Tibial nerve (tissue), 4 donors: ENCODE data around the gene CPNE4. TPM values are rescaled to one million over a fixed set of nuclear protein-coding genes. Genes with fewer than 3 reads are reported as not detected.

ENCODE experiments used
- DNase-seq, 2 donors: peaks; one replicate each; pipeline ENCODE4 v3.0.0-alpha.2; 2019; ENCODE audit warnings: low spot score in 2 of 2
- H3K27ac ChIP-seq, 4 donors: fragments of 200-600 bp; sonication (generic) in 3 of 4; one replicate each; pipeline ENCODE4 v1.5.1; 2017 to 2019; ENCODE audit warnings: mild to moderate bottlenecking in 1 of 4
- H3K27me3 ChIP-seq, 2 donors: fragments of 200-600 bp; sonication (generic) in 1 of 2; one replicate each; pipeline versions ENCODE4 v1.5.1 to v1.6.0; 2017 to 2019
- H3K36me3 ChIP-seq, 3 donors: fragments of 200-600 bp; sonication (generic); one replicate each; pipeline ENCODE4 v1.5.1; 2018 to 2019
- H3K4me1 ChIP-seq, 4 donors: fragments of 200-600 bp; sonication (generic) in 3 of 4; one replicate each; pipeline ENCODE4 v1.5.1; 2017 to 2019
- H3K4me3 ChIP-seq, 4 donors: fragments of 200-600 bp; sonication (generic) in 3 of 4; one replicate each; pipeline ENCODE4 v1.5.1; 2017 to 2019; ENCODE audit warnings: mild to moderate bottlenecking in 1 of 4, moderate library complexity in 1 of 4
- H3K9me3 ChIP-seq, 4 donors: fragments of 200-600 bp; sonication (generic) in 3 of 4; one replicate each; pipeline ENCODE4 v1.5.1; 2017 to 2019
- EP300 ChIP-seq, 2 donors: sonication (generic); formaldehyde crosslinking; IDR thresholded peaks; one replicate each; pipeline ENCODE4 v1.6.1; 2017; ENCODE audit warnings: antibody characterized with exemption in 2 of 2, mild to moderate bottlenecking in 1 of 2
- POLR2A ChIP-seq, 2 donors: fragments of 450-650 bp; IDR thresholded peaks; one replicate each; pipeline ENCODE4 v1.6.1; 2017; ENCODE audit warnings: antibody characterized with exemption in 2 of 2, mild to moderate bottlenecking in 2 of 2, moderate library complexity in 2 of 2
- WGBS, 2 donors: methylation state at CpG; one replicate each; pipeline ENCODE4 v1.1.5; 2018; 5-methylcytosine and 5-hydroxymethylcytosine counted together
- total RNA-seq, 4 donors: library from RNA; depleted of rRNA; stranded (reverse); fragments of >200 nt; gene quantifications; one replicate each; pipeline ENCODE4 v1.1.0, GENCODE V29; 2016
- TF ChIP-seq, protein P1 (sequence below), 5 experiments: fragments of 200-600 bp in 3 of 5; fragments of 450-650 bp in 2 of 5; sonication (generic) in 3 of 5; IDR thresholded peaks; one replicate each; pipeline ENCODE4 v1.5.1; 2016 to 2019; ENCODE audit warnings: antibody characterized with exemption in 5 of 5, mild to moderate bottlenecking in 3 of 5, moderate library complexity in 2 of 5

CPNE4 gene
- total RNA-seq, 4 donors from 2014 or later: 0.20 TPM; not detected in 3

GRCh38 chr3:131723343-131723742 is 311.5 kb downstream of the CPNE4 start:
- Histone ChIP-seq H3K4me1 (no peaks in the 10 kb centered on the region), H3K27ac (no peak overlapping the region), H3K9me3 (no peaks in the 10 kb centered on the region), H3K4me3 (no peak overlapping the region), H3K27me3 (no peaks in the 10 kb centered on the region), H3K36me3 (no peaks in the 10 kb centered on the region)
- 88 to 93% methylated on average over 5 of the region's 5 CpGs for whole genome bisulfite sequencing, 2 donors
- TF ChIP-seq POLR2A (IDR thresholded peaks at IDR 0.05) (no peak), EP300 (IDR thresholded peaks at IDR 0.05) (no peak)
- TF ChIP-seq, protein P1, sequence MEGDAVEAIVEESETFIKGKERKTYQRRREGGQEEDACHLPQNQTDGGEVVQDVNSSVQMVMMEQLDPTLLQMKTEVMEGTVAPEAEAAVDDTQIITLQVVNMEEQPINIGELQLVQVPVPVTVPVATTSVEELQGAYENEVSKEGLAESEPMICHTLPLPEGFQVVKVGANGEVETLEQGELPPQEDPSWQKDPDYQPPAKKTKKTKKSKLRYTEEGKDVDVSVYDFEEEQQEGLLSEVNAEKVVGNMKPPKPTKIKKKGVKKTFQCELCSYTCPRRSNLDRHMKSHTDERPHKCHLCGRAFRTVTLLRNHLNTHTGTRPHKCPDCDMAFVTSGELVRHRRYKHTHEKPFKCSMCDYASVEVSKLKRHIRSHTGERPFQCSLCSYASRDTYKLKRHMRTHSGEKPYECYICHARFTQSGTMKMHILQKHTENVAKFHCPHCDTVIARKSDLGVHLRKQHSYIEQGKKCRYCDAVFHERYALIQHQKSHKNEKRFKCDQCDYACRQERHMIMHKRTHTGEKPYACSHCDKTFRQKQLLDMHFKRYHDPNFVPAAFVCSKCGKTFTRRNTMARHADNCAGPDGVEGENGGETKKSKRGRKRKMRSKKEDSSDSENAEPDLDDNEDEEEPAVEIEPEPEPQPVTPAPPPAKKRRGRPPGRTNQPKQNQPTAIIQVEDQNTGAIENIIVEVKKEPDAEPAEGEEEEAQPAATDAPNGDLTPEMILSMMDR (IDR thresholded peaks at IDR 0.05): no peak
- DNase-seq: no peak

GRCh38 chr3:131717493-131717892 is 317.3 kb downstream of the CPNE4 start:
- Histone ChIP-seq H3K9me3 (no peaks in the 10 kb centered on the region), H3K27ac (no peak overlapping the region), H3K27me3 (no peaks in the 10 kb centered on the region), H3K4me3 (no peak overlapping the region), H3K4me1 (no peaks in the 10 kb centered on the region), H3K36me3 (no peaks in the 10 kb centered on the region)
- TF ChIP-seq, protein P1 (IDR thresholded peaks at IDR 0.05): no peak
- no peak for TF ChIP-seq POLR2A (IDR thresholded peaks at IDR 0.05)
- TF ChIP-seq EP300 (IDR thresholded peaks at IDR 0.05): no peak
- DNase-seq: no peak
- WGBS, 2 donors: 70 to 71% methylated on average over 7 of the region's 7 CpGs

- no peak for TF ChIP-seq EP300 (IDR thresholded peaks at IDR 0.05)
- TF ChIP-seq, protein P1 (IDR thresholded peaks at IDR 0.05): no peak
- no peak for TF ChIP-seq POLR2A (IDR thresholded peaks at IDR 0.05)
- no peaks in the 10 kb centered on the region for H3K27me3 ChIP-seq
- H3K4me1 ChIP-seq: peaks cover 0 to under 1% (median 0%) of the 10 kb centered on the region in 4 donors
- no peak overlapping the region for H3K27ac ChIP-seq
- WGBS, 2 donors: 69 to 79% methylated on average over 4 of the region's 4 CpGs
- no peak for DNase-seq
- H3K4me3 ChIP-seq: no peak overlapping the region
- H3K9me3 ChIP-seq: no peaks in the 10 kb centered on the region
- no peaks in the 10 kb centered on the region for H3K36me3 ChIP-seq
Measured at GRCh38 chr3:131716943-131717342, 317.9 kb downstream of the CPNE4 start.

- H3K4me1 ChIP-seq: peaks cover 0 to 7% (median 0%) of the 10 kb centered on the region in 4 donors
- TF ChIP-seq POLR2A (IDR thresholded peaks at IDR 0.05) (no peak), EP300 (IDR thresholded peaks at IDR 0.05) (no peak)
- TF ChIP-seq, protein P1 (IDR thresholded peaks at IDR 0.05): no peak
- H3K27me3 ChIP-seq: no peaks in the 10 kb centered on the region
- H3K27ac ChIP-seq: no peak overlapping the region
- H3K36me3 ChIP-seq: no peaks in the 10 kb centered on the region
- no peaks in the 10 kb centered on the region for H3K9me3 ChIP-seq
- no peak for DNase-seq
- H3K4me3 ChIP-seq: no peak overlapping the region
- WGBS, 2 donors: 70 to 79% methylated on average over 1 of the region's 1 CpG
Measured at GRCh38 chr3:131716007-131716406, 318.8 kb downstream of the CPNE4 start.

DNA sequence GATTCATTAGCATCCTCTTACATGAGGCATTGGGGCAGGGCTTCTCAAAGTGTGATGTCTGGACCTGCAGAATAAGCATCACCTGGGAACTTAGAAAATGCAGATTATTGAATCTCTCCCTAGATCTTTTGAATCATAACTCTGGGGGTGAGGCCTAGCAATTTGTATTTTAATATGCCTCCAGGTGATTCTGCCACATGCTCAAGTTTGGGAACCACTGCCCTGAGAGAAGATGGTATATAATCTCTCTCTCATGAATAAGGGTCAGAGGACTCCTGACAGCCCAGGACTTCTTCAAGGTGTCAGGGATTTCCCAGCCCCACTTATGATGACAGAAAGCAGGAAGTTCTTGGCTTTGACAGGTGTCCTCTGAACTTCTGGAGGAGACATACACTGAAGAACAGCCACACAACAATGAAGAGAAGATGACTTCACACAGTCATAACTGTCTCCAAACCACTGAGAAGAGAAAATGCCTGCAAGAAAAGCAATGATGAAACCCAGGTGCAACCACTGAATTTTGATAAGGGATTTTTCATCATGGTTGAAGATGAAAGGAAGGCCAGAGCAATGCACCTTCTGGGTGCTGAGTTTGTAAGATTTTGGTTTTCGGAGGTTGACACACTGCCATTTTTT is 320.1 kb downstream of the CPNE4 start:
- H3K4me1 ChIP-seq: peaks cover 0 to 7% (median 0%) of the 10 kb centered on the region in 4 donors

More for the DNA sequence above, 320.1 kb downstream of the CPNE4 start:
- no peak for DNase-seq
- Histone ChIP-seq H3K9me3 (no peaks in the 10 kb centered on the region), H3K36me3 (no peaks in the 10 kb centered on the region), H3K4me3 (no peak overlapping the region), H3K27me3 (no peaks in the 10 kb centered on the region), H3K27ac (no peak overlapping the region)
- TF ChIP-seq POLR2A (IDR thresholded peaks at IDR 0.05): no peak
- TF ChIP-seq EP300 (IDR thresholded peaks at IDR 0.05): no peak
- TF ChIP-seq, protein P1 (IDR thresholded peaks at IDR 0.05): no peak
- 94 to 95% methylated on average over 1 of the region's 1 CpG for WGBS, 2 donors
